ENCODE results near the gene ZBTB7B.

DNA sequence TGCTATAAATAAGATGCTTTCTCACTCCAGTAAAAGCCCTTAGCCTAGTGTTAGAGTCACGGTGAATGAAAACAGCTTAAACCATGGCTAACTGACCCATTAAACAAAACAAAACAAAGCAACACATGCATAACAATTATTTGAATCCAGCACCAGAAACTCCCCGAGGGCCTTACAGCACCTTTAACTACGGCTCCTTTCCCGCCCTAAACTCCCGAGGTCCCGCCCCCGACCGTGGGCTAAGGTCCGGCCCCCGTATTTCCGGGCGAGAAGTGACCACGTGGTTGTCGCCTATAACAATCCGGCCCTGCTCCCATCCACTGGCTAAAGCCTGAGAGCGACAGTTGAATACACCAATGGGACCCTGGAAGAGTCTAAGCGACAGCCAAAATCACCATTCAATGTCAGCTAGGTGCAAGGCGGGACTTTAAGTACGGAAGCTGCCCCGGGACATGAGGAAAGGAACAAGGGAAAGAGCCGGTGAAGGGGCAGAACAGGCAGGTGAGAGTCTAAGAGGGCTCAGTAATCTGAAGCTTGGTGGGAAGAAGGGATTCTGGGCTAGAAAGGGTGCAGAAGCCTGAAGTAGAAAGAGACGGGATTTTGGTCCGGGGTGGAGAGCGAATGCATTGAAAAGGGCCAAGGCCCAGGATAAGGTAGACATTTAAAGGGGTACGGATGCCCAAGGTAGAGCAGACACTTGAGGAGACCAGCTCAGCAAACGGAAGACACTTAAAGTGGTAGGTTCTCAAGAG lies 19.5 kb upstream of the ZBTB7B start, which contains the start of gene FLAD1:
- TF ChIP-seq, protein P1, sequence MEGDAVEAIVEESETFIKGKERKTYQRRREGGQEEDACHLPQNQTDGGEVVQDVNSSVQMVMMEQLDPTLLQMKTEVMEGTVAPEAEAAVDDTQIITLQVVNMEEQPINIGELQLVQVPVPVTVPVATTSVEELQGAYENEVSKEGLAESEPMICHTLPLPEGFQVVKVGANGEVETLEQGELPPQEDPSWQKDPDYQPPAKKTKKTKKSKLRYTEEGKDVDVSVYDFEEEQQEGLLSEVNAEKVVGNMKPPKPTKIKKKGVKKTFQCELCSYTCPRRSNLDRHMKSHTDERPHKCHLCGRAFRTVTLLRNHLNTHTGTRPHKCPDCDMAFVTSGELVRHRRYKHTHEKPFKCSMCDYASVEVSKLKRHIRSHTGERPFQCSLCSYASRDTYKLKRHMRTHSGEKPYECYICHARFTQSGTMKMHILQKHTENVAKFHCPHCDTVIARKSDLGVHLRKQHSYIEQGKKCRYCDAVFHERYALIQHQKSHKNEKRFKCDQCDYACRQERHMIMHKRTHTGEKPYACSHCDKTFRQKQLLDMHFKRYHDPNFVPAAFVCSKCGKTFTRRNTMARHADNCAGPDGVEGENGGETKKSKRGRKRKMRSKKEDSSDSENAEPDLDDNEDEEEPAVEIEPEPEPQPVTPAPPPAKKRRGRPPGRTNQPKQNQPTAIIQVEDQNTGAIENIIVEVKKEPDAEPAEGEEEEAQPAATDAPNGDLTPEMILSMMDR (IDR thresholded peaks at IDR 0.05): no peak
- no peak for TF ChIP-seq POLR2A (IDR thresholded peaks at IDR 0.05)
